OCI-LY3 (cell line): ENCODE data around the gene LRP2.

ENCODE experiments used
- H2AFZ ChIP-seq: fragments of 200-600, 300-600 bp; shearing (Covaris generic); 2 replicates; pipeline ENCODE4 v1.6.0; 2014; ENCODE audit warnings: antibody characterized with exemption, low read depth, low read length
- H3K27ac ChIP-seq: fragments of 200-600, 300-600 bp; sonication (generic); 2 replicates; pipeline ENCODE4 v1.5.1; 2014; ENCODE audit warnings: mild to moderate bottlenecking, low read length, moderate library complexity, mixed read lengths
- H3K27me3 ChIP-seq: fragments of 200-600, 300-600 bp; sonication (generic); 2 replicates; pipeline ENCODE4 v1.6.1; 2014; ENCODE audit warnings: low read depth, low read length, mixed read lengths
- H3K36me3 ChIP-seq: fragments of 200-600, 300-600 bp; sonication (generic); replicated peaks from 2 replicates; pipeline ENCODE3; 2014; ENCODE audit warnings: low read depth, low read length, mixed read lengths
- H3K4me1 ChIP-seq: fragments of 300-600, 200-600 bp; sonication (generic); 2 replicates; pipeline ENCODE4 v1.6.1; 2014; ENCODE audit warnings: low read length, mixed read lengths
- H3K4me2 ChIP-seq: fragments of 200-600, 300-600 bp; sonication (generic); 2 replicates; pipeline ENCODE4 v1.6.1; 2014; ENCODE audit warnings: low read length, mixed read lengths
- H3K4me3 ChIP-seq: fragments of 300-600, 200-600 bp; sonication (generic); 2 replicates; pipeline ENCODE4 v1.5.1; 2014; ENCODE audit warnings: antibody characterized with exemption, mild to moderate bottlenecking, low read length, moderate library complexity
- H3K79me2 ChIP-seq: fragments of 300-600, 200-600 bp; shearing (Covaris generic); 2 replicates; pipeline ENCODE4 v1.6.1; 2014; ENCODE audit warnings: mild to moderate bottlenecking, low read length, mixed read lengths
- H3K9ac ChIP-seq: fragments of 300-600, 200-600 bp; shearing (Covaris generic); 2 replicates; pipeline ENCODE4 v1.6.0; 2014; ENCODE audit warnings: mild to moderate bottlenecking, low read length, moderate library complexity
- H3K9me3 ChIP-seq: fragments of 200-600, 300-600 bp; shearing (Covaris generic); 2 replicates; pipeline ENCODE4 v1.6.1; 2014; ENCODE audit warnings: low read length, mixed read lengths; ENCODE audit not compliant: insufficient read depth
- H4K20me1 ChIP-seq: fragments of 200-600, 300-600 bp; sonication (generic); 2 replicates; pipeline ENCODE4 v1.6.1; 2016; ENCODE audit warnings: low read length, mixed read lengths; ENCODE audit not compliant: insufficient read depth
- EZH2phosphoT487 ChIP-seq: fragments of 200-600 bp; shearing (Covaris generic); IDR thresholded peaks from 2 replicates; pipeline ENCODE4 v1.6.1; 2018; ENCODE audit warnings: antibody characterized with exemption, mixed run types, low read depth
- TF ChIP-seq, protein P1 (sequence below): fragments of 200-600, 300-600 bp; sonication (generic); IDR thresholded peaks from 2 replicates; pipeline ENCODE4 v1.5.1; 2014; ENCODE audit warnings: antibody characterized with exemption, low read length, low read depth

LRP2 gene

DNA sequence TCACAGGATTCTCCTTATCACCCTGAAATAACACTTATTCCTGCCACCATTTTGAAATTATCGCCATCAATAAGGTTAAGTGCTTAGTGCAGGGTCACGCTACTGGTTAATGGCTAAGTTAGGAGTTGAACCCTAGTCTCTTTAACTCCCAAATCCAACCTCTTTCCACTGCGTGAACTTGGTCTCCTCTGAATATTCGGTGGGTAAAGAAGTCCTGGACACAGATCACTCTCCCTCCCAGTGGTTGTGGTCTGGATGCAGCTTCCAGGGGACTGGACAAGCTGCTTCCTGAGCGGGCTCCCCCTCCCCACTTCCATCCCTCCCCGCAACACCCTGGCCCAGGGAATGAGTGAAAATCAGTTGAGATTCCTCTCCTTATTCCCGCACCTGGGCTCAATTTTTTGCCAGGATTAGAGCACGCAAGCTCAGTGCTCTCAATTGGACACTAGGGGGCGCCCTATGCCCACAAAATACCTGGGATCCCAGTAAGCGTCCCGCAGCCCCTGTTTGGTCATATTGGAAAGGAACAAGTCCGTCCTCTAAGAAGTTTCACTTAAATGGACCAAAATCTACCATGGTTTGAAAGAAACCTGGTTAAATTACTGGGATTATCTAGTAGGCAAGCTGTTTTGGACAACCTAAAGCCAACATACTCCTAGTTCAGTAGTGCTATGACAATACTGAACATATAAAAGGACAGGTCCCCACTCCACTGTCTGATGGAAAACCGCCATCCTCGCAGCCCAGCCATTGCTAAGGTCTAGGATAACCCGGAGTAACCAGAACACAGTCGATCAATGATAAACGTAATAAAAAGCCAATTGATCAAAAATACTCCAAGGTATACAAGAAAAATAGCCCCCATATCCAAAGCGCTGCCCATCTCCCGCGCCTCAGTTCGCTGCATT, 252.6 kb downstream of the LRP2 start:
- TF ChIP-seq, protein P1, sequence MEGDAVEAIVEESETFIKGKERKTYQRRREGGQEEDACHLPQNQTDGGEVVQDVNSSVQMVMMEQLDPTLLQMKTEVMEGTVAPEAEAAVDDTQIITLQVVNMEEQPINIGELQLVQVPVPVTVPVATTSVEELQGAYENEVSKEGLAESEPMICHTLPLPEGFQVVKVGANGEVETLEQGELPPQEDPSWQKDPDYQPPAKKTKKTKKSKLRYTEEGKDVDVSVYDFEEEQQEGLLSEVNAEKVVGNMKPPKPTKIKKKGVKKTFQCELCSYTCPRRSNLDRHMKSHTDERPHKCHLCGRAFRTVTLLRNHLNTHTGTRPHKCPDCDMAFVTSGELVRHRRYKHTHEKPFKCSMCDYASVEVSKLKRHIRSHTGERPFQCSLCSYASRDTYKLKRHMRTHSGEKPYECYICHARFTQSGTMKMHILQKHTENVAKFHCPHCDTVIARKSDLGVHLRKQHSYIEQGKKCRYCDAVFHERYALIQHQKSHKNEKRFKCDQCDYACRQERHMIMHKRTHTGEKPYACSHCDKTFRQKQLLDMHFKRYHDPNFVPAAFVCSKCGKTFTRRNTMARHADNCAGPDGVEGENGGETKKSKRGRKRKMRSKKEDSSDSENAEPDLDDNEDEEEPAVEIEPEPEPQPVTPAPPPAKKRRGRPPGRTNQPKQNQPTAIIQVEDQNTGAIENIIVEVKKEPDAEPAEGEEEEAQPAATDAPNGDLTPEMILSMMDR = peak; percentile 95
- TF ChIP-seq EZH2phosphoT487 = no peak
- Histone ChIP-seq H3K79me2 (no peaks in the 10 kb centered on the region), H3K4me2 (peak overlapping the region; percentile 80), H3K27me3 (no peaks in the 10 kb centered on the region), H3K9ac (0 out of 2 replicates have a peak overlapping the region, but pooled peaks have one; percentile 1), H4K20me1 (no peaks in the 10 kb centered on the region), H2AFZ (peak overlapping the region; percentile 87; the same call in 1 of the 2 replicates), H3K4me3 (peak overlapping the region; percentile 39), H3K4me1 (peaks cover 32% of the 10 kb centered on the region), H3K27ac (no peak overlapping the region), H3K36me3 (no peaks in the 10 kb centered on the region), H3K9me3 (no peaks in the 10 kb centered on the region)

DNA sequence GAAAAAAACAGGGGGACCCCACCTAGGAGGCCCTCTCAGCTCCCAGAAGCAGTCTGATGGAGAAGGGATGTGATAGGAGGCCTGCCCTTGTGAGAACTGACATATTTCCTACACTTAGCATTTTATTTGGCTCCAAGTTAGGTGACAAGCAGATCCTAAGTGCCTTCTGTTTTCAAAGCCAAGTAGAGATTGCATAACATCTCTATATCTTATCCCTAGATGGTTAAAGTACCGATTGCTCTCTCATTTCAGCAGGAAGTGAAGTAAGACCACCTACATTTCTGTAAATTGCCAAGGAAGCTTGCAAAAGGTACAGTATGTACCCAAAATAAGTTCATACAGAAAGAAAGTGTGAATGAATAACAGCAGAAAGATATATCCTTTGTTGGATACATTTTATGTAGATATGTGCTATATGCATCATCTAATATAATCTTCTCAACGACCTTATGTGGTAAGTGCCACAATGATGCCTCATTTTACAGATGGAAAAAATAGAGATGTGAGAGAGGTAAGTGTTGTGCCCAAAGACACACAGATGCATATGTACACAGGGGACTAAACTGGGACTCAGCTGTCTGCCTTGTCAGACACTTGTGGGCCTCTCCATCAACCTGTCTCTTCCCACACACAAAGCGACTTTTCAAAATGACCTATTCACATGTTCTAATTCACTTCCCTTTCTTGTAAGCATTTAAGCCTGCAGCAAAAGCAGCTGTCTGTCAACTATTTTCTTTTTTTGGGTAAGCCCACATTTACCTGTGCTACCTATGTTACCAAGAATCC, 254.0 kb downstream of the LRP2 start:
- Histone ChIP-seq H3K4me1 (peaks cover 32% of the 10 kb centered on the region), H3K27ac (peak overlapping the region; percentile 0; the same call in 1 of the 2 replicates)

DNA sequence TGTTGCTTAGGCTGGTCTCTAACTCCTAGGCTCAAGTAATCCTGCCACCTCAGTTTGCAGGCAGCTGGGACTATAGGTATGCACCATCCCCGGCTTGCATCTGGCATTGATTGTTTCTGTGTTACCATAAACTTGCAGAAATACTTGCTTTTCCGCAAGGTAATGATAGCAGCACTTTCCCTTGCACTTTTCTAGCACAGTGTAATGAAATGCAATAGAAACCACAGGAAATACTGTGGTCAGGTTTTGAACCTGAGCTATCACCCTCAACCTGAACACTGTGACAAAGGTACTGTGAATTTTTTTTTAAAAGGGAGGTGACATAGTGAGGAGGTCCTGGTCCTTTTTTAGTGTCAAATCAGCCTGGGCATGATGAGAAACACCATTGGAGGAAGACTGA, 254.7 kb downstream of the LRP2 start:
- TF ChIP-seq EZH2phosphoT487 = no peak
- TF ChIP-seq, protein P1 = no peak
- 0 out of 2 replicates have a peak overlapping the region, but pooled peaks have one; percentile 2 for H3K4me3 ChIP-seq
- H3K4me1 ChIP-seq = peaks cover 32% of the 10 kb centered on the region
- no peak overlapping the region for H2AFZ ChIP-seq
- H3K27ac ChIP-seq = no peak overlapping the region; the same call in 1 of the 2 replicates
- H3K79me2 ChIP-seq = no peaks in the 10 kb centered on the region
- H3K9ac ChIP-seq = no peak overlapping the region
- H3K27me3 ChIP-seq = no peaks in the 10 kb centered on the region
- peak overlapping the region; percentile 44 for H3K4me2 ChIP-seq
- no peaks in the 10 kb centered on the region for H3K36me3 ChIP-seq
- no peaks in the 10 kb centered on the region for H3K9me3 ChIP-seq
- no peaks in the 10 kb centered on the region for H4K20me1 ChIP-seq

More for the DNA sequence above, 254.0 kb downstream of the LRP2 start:
- H3K27me3 ChIP-seq = no peaks in the 10 kb centered on the region
- H3K4me3 ChIP-seq = 0 out of 2 replicates have a peak overlapping the region, but pooled peaks have one; percentile 2
- no peak overlapping the region for H2AFZ ChIP-seq
- no peak overlapping the region for H3K9ac ChIP-seq
- no peaks in the 10 kb centered on the region for H3K36me3 ChIP-seq
- peak overlapping the region; percentile 44 for H3K4me2 ChIP-seq
- H4K20me1 ChIP-seq = no peaks in the 10 kb centered on the region
- H3K9me3 ChIP-seq = no peaks in the 10 kb centered on the region
- TF ChIP-seq EZH2phosphoT487 = no peak
- TF ChIP-seq, protein P1 = no peak
- no peaks in the 10 kb centered on the region for H3K79me2 ChIP-seq
